ENCODE results near the gene CD79A. TPM values are rescaled to one million over a fixed set of nuclear protein-coding genes. Genes with fewer than 3 reads are reported as not detected.

The CD79A gene
- total RNA-seq, 1 experiment from 2014 or later: 0.37 TPM

- no peak for DNase-seq (ENCODE audit: low read depth, low spot score)
- in situ Hi-C loops (cut with HindIII; ENCODE audit: low pct_unique_long_range_greater_than_20kb, low sequenced_read_pairs): no loop called here
Observed at GRCh38 chr19:41921577-41922576, 44.8 kb downstream of the CD79A start.

GRCh38 chr19:41922585-41922984 is 45.5 kb downstream of the CD79A start:
- in situ Hi-C loops (cut with HindIII; ENCODE audit: low pct_unique_long_range_greater_than_20kb, low sequenced_read_pairs): no loop called here

GRCh38 chr19:41923045-41923788 is 46.1 kb downstream of the CD79A start:
- no peak for DNase-seq (ENCODE audit: low read depth, low spot score)
- in situ Hi-C loops (cut with HindIII; ENCODE audit: low pct_unique_long_range_greater_than_20kb, low sequenced_read_pairs): no loop called here

More at GRCh38 chr19:41922585-41922984, 45.5 kb downstream of the CD79A start:
- no peak for DNase-seq (ENCODE audit: low read depth, low spot score)

GRCh38 chr19:41924151-41925145 is 47.4 kb downstream of the CD79A start:
- no peak for DNase-seq (ENCODE audit: low read depth, low spot score)
- in situ Hi-C loops (cut with HindIII; ENCODE audit: low pct_unique_long_range_greater_than_20kb, low sequenced_read_pairs): no loop called here

- no peak for DNase-seq (ENCODE audit: low read depth, low spot score)
- in situ Hi-C loops (cut with HindIII; ENCODE audit: low pct_unique_long_range_greater_than_20kb, low sequenced_read_pairs): no loop called here
Observed at GRCh38 chr19:41925208-41926003, 48.3 kb downstream of the CD79A start.

GRCh38 chr19:41926028-41926762 is 49.1 kb downstream of the CD79A start:
- in situ Hi-C loops (cut with HindIII; ENCODE audit: low pct_unique_long_range_greater_than_20kb, low sequenced_read_pairs): no loop called here
- no peak for DNase-seq (ENCODE audit: low read depth, low spot score)

- in situ Hi-C loops (cut with HindIII; ENCODE audit: low pct_unique_long_range_greater_than_20kb, low sequenced_read_pairs): no loop called here
Observed at GRCh38 chr19:41926763-41927496, 49.9 kb downstream of the CD79A start.

GRCh38 chr19:41927497-41928192 is 50.6 kb downstream of the CD79A start:
- no peak for DNase-seq (ENCODE audit: low read depth, low spot score)
- in situ Hi-C loops (cut with HindIII; ENCODE audit: low pct_unique_long_range_greater_than_20kb, low sequenced_read_pairs): no loop called here

More at GRCh38 chr19:41926763-41927496, 49.9 kb downstream of the CD79A start:
- DNase-seq (ENCODE audit: low read depth, low spot score): no peak

- in situ Hi-C loops (cut with HindIII; ENCODE audit: low pct_unique_long_range_greater_than_20kb, low sequenced_read_pairs): no loop called here
Observed at GRCh38 chr19:41928221-41928683, 51.2 kb downstream of the CD79A start, which contains the start of gene ERFL. TSS of gene ERFL (minus strand) at chr19:41928449. CDS start at chr19:41912919, 15,530 bp downstream.

GRCh38 chr19:41928754-41929535 is 51.9 kb downstream of the CD79A start:
- in situ Hi-C loops (cut with HindIII; ENCODE audit: low pct_unique_long_range_greater_than_20kb, low sequenced_read_pairs): no loop called here
- no peak for DNase-seq (ENCODE audit: low read depth, low spot score)

More at GRCh38 chr19:41928221-41928683, 51.2 kb downstream of the CD79A start, which contains the start of gene ERFL:
- DNase-seq (ENCODE audit: low read depth, low spot score): no peak

- in situ Hi-C loops (cut with HindIII; ENCODE audit: low pct_unique_long_range_greater_than_20kb, low sequenced_read_pairs): no loop called here
Observed at GRCh38 chr19:41929536-41930071, 52.5 kb downstream of the CD79A start.

GRCh38 chr19:41930322-41930722 is 53.2 kb downstream of the CD79A start:
- DNase-seq (ENCODE audit: low read depth, low spot score): no peak
- in situ Hi-C loops (cut with HindIII; ENCODE audit: low pct_unique_long_range_greater_than_20kb, low sequenced_read_pairs): no loop called here

More at GRCh38 chr19:41929536-41930071, 52.5 kb downstream of the CD79A start:
- DNase-seq (ENCODE audit: low read depth, low spot score): no peak
